Activated gamma-delta T cell treated with Interleukin-2 at 50 U/mL for 16 hours (primary cell): Measurements from ENCODE around the gene SCRN2.

Source experiments
- DNase-seq: peaks from one replicate; pipeline ENCODE4 v3.0.0-alpha.2; 2020

The SCRN2 gene

DNA sequence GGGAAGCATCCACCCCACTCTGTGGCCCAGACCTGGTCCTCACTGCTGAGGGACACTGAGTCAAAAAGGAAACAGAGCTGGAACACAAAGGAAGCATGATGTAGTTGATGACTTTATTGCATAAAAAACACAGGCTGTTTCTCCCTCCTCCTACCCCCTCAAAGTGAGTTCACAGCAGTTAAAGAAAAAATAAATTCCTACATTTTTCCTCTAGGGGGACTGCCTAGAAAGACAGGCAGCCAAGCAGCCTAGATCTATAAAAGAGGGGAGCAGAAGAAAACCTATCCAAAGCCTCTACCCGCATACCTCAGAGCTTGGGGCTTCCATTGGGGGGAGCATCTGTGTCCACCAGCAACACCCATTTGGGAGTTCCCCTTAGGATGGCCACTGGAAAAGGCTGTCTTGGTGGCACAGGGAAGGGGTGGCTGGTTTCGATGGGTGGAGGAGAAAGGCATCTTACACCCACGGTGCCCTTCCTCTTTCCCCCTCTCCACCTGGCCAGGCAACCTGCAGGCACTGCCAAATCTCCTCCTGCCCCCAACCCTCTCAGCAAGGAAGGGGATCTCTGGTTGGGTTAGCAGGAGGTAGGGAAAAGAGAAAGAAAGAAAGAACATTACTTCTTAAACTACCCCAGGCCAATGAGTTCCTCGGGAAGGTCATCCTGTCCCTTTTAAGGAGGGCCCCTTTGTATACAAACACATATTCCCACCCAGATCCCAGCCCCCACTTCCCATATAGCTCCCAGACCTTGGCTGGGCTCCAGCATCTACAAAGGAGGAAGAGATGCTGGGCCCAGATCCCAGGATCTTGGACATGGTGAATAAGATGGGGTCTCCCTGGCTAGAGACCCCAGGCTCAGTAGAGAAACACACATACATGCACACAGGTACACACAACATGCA, 4.0 kb upstream of the SCRN2 start:
- no peak for DNase-seq

DNA sequence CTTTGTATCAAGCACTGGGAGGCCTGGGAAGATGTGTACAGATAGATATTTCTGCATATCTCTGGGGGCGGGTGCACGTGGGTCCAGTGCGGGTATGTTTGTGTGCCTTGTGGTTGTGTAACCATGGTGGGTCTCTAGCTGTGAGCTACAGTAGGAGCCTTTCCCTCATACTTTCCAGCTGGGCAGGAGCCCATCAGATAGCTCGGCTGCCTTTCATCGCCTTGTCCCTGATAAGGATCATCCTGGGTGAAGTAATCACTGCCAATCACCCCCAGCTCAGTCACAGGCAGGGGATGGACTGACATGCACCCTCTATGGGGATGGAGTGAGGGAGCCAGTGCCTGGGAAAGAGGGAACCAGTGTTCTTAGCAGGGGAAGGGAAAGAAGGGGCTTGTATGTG, 3.2 kb upstream of the SCRN2 start:
- DNase-seq: no peak

GRCh38 chr17:47843391-47843730, 2.3 kb upstream of the SCRN2 start:
- no peak for DNase-seq

- DNase-seq: no peak
These were observed 617 bp upstream of the SCRN2 start for GRCh38 chr17:47841488-47842291.

DNA sequence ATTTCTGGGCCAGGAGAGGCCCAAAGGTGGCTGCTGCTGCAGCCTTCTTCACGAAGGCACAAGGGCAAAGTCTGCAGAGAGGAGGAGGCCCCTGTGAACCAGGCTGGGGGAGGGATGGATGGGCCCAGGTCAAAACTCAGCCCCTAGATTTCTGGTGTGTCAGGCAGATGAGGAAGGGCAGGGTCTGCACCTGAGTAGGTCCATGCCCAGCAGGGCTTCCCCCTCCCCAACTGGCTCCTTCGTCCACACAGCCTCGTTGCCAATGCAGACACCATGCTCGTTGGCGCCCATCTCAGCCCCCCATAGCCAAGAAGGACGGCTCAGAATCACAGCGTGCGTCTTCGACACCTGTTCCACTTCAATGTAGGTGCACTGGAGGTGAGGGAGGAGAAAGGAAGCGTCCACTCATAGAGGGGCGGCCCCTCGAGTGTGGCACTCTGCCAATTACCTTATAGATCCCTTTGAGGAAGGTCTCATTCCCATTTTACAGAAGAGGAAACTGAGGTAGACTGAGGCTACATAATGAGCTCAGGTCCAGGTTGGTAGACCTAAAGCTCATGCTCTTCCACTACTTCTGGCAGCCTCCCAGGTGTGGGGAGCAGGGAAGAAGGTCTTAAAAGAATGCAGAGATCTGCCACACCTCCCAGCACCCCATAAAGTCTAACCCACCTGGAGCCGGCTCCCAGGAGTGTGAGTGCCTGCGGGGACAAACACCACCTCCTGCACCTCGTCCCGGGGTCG, 902 bp downstream of the SCRN2 start:
- no peak for DNase-seq

- no peak for DNase-seq
These were observed 2.0 kb downstream of the SCRN2 start for GRCh38 chr17:47839071-47839470.

DNA sequence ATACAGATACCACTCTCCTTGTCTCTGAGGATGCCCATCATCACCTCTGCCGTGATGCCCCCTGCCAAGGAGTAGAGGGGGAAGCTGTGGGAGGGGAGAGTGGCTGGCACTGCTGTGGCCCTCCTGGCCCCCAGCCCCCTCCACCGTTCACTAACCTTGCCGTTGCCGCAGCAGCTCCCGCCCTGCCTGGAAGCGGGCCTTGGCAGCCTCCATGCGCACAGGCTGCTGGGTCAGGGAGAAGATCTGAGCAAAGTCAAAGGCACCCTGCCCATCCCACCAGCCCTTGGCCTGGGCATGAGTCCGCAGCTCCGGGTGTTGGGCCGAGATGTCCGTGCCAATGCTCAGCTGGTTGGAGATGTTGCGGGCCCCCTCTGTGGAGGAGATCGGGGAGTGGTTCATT, 2.4 kb downstream of the SCRN2 start:
- no peak for DNase-seq

DNA sequence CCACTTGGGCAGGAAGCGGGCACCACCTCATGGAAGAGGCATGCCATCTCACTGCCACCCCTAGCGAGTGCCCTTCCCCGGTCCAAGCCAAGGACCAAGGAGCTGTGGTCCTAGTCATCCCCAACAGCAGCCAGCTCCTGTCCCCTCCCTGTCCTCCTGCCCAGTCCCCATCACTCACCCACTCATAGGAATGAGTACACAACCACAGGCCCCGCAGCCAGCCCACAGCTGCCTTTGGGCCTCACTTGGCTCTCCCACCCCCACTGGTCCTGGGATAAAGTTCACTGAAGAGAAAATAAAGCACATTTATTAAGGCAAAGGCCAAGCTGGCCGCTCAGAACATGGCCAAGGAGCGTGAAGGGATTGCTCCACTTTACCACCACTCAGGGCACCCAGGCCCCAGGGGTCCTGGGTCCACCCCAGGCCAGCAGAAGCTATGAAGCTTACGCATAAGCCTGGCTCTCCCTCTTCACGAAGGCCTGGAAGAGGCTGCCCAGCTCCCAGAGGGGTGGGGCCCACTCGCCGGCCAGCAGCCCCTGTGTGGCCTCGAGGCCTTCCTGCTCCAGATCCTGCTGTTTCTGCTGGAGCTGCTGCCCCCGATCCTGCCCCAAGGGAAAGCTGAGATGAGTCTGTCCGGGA, 3.6 kb downstream of the SCRN2 start:
- no peak for DNase-seq

DNA sequence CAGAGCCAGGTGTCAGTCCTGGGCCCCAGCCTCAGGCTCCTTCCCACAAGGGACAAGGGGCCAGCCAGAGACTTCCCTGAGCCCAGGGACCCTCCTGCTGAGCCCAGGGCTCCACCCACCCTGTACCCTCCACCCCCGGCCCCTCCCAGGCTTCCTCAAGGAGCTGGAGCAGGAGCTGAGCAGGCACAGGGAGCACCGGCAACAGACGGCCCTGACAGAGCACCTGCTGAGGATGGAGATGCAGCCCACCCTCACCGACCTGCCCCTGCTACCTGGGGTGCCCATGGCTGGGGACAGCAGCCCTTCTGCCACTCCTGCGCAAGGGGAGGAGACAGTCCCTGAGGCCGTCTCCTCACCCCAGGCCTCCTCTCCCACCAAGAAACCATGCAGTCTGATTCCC, 4.5 kb downstream of the SCRN2 start:
- no peak for DNase-seq

DNA sequence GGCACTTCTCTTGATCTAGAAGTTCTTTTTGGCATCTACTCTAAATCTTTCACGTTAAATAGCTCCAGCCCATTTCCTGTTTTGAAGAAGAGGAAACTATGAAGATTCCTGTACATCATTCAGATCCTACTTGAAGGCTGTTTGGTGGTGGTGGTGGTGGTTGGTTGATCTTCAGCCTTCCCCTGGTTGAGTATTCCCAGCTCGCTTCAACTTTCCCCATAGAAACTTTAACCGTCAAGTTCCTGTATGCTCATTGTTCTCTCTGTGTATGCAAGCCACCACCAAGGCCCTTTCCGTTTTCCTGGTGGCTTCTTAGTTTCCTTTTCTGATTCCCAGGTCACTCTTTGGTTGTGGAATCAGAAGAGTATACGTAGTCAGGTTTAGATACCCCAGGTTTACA, 6.3 kb downstream of the SCRN2 start:
- no peak for DNase-seq

- no peak for DNase-seq
These were observed 9.1 kb downstream of the SCRN2 start for GRCh38 chr17:47831934-47832327.

GRCh38 chr17:47831003-47831933, 9.8 kb downstream of the SCRN2 start, which contains the start of the genes LRRC46 and MRPL10:
TSS of gene LRRC46 (plus strand) at chr17:47831670. CDS start at chr17:47831990, 320 bp downstream.
TSS of gene MRPL10 (minus strand) at chr17:47831541. CDS start at chr17:47831511, 30 bp downstream.
- DNase-seq: peak; percentile 91

DNA sequence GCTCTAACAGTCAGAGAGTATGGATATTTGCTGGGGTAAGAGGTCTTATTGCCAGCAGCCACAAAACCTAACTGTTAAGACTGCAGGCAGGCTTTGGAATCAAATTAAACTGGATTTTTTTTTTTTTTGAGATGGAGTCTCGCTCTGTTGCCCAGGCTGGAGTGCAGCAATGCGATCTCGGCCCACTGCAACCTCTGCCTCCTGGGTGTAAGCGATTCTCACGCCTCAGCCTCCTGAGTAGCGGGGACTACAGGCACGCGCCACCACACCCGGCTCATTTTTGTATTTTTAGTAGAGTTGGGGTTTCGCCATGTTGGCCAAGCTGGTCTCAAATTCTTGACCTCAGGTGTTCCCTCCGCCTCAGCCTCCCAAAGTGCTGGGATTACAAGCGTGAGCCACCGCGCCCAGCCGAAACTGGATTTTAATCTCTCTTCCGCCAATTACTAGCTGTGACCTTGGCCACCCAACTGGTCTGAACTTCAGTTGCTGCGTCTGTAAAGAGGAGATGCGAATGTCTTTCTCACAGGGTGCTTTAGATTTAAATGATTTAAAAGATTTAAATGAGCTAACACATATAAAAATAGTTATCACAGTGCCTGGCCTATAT, 10.6 kb downstream of the SCRN2 start:
- no peak for DNase-seq

- DNase-seq: peak; percentile 66
These were observed 11.2 kb downstream of the SCRN2 start for GRCh38 chr17:47829870-47830269.

DNA sequence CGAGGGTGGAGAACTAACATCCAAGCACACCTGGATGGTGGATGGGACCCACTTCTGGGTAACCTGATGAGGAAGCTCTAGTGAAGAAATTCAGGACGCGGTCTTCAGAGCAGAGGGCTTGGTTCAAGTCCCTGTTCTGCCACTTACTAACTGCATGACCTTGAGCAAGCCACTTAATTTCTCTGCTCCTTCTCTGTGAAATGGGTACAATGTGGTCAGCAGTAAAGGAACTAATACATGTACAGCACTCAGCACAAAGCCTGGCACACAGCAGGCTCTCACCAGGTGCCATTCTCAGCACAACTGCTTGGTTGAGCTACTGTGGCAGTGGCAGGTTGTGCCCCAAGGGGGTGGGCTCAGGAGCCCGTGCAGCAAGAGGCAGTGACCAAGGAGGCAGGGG, 17.6 kb downstream of the SCRN2 start:
- DNase-seq: no peak

DNA sequence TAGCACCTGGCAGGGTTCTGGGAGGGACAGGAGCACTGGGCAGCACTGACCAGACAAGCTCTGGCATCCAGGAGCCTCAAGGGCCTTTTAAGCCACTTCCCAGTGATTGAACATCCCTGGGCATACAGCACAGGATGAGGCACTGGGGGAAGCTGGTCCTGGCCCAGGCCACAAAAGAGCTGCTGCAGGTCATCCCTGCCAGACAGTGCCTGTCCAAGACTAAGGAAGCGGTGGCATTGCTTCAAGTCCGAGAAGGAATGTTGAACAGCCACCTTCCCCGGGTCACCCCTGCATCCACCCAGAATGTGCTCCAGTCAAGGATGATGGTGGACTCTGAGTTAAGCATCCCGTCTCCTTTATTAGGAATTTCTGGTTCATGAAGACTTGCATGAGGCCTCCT, 18.3 kb downstream of the SCRN2 start:
- DNase-seq: no peak

DNA sequence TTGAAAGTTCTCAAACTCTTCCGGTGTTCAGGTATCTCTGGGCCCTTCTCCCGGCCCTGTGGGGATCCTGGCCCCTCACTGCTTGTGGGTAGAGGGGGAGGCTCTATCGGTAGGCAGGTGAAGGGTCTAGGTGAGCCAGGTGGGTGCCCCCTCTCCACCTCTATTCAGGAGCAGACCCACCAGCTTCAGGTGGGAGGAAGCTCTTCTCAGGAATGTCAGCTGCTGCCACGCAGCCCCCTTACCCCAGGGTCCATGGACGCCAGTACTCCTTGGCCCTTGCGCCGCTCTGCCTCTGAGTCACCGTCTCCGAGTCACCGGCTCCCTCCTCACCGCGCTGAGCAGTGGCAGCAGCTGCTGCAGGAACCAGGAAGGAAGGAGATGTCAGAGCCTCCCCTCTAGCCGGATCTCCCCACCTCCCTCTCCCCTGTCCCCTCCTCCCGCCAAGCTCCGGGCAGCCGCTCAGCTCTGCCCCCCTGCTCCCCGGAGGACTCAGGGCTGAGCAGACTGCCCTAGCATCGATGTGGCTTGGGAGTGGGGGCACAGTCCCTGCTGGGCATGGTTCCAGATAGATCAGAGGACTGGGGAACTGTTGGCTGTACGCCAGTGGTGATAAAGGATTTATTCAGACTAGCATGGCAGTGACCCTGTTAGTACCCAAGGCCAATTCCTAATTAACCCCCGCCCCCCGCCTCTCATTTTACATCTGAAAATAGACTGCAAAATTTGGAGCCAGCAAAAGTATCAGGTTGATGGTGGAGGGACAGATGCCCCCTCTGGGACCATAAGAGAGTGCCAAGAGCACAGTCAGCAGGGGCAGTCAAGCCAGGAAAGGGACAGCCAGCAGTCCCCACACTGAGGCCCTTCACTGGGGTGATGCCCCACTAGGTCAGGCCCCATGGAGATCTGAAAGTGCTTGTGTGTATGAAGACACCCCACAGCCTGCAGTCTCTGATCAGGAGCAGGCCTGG, 19.4 kb downstream of the SCRN2 start, which contains the start of gene OSBPL7:
Gene OSBPL7, minus strand, starts transcription at position 371 of the 968 bp plus-strand sequence. CDS start 1,516 bp downstream, outside the sequence.
- DNase-seq: peak; percentile 79

GRCh38 chr17:47821031-47821423, 20.0 kb downstream of the SCRN2 start:
- no peak for DNase-seq

DNA sequence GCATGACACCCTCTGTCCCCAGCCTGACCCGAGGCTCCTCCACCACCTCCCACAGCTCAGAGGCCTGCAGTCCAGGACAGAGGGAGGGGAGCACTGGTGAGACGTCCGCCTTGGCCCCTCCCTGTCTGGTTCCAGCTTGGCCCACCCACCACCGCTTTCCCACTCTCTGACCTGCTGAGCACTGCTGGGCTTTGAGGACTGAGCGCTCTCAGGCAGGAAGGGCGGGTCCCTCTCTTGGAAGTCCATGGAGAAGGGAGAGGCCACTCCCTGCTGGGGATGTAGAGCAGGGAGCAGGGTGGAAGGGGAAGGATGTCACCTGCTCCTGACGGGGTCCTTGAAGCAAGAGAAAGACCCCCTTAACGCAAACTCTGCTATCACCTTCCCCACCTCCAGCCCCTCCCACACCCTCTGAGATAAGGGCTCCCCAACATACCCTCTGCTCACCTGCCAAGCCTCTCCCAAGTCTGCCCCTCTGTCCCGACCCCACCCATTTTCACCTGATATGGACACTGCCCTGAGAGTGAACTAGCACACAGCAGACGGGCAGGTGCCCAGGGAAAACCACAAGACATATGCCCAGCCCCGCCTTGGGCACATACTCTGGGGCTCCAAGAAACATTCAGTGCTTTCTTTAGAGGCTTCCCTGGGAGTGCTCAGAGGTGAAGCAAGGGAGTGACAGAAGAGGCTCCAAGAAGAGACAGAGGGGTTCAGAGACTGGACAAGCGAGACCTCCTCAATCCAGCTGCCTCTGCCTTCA, 20.9 kb downstream of the SCRN2 start:
- no peak for DNase-seq
